Stimulated activated CD4-positive, alpha-beta T cell treated with anti-CD3 and anti-CD28 coated beads, Interleukin-2, amount 100 ng/mL, for 4 hours (primary cell): ENCODE data around the gene ITGB5.
"Not testable (repeated sequence)": the region's sequence is repeated elsewhere in the genome, so short reads cannot be mapped to it uniquely, and the experiment has no call there.

Experiments used
- DNase-seq: peaks from one replicate; pipeline ENCODE4 v3.0.0-alpha.2; 2020; ENCODE audit warnings: low read depth

Gene ITGB5

GRCh38 chr3:124837065-124837464, 50.1 kb downstream of the ITGB5 start:
- no peak for DNase-seq

GRCh38 chr3:124836448-124836847, 50.7 kb downstream of the ITGB5 start:
- no peak for DNase-seq

- DNase-seq: peak; percentile 45
Measured at GRCh38 chr3:124834723-124835718, 52.1 kb downstream of the ITGB5 start.

GRCh38 chr3:124833710-124834332, 53.3 kb downstream of the ITGB5 start:
- DNase-seq: no peak

- no peak for DNase-seq
Measured at GRCh38 chr3:124832782-124833709, 54.1 kb downstream of the ITGB5 start.

- no peak for DNase-seq
Measured at GRCh38 chr3:124831628-124832199, 55.5 kb downstream of the ITGB5 start.

- no peak for DNase-seq
Measured at GRCh38 chr3:124829819-124830554, 57.2 kb downstream of the ITGB5 start.

GRCh38 chr3:124829178-124829818, 57.9 kb downstream of the ITGB5 start:
- DNase-seq: no peak

- not testable (repeated sequence) for DNase-seq
Measured at GRCh38 chr3:124827476-124828206, 59.5 kb downstream of the ITGB5 start.

- DNase-seq: no peak
Measured at GRCh38 chr3:124826703-124827102, 60.5 kb downstream of the ITGB5 start.

GRCh38 chr3:124824286-124824915, 62.8 kb downstream of the ITGB5 start:
- no peak for DNase-seq

GRCh38 chr3:124823648-124824047, 63.5 kb downstream of the ITGB5 start:
- no peak for DNase-seq

- no peak for DNase-seq
Measured at GRCh38 chr3:124823206-124823605, 64.0 kb downstream of the ITGB5 start.

GRCh38 chr3:124821356-124821755, 65.8 kb downstream of the ITGB5 start:
- DNase-seq: no peak

GRCh38 chr3:124818398-124819091, 68.6 kb downstream of the ITGB5 start:
- DNase-seq: no peak

GRCh38 chr3:124817079-124817478, 70.1 kb downstream of the ITGB5 start:
- DNase-seq: no peak

GRCh38 chr3:124816206-124816605, 71.0 kb downstream of the ITGB5 start:
- DNase-seq: no peak

- DNase-seq: no peak
Measured at GRCh38 chr3:124815781-124816180, 71.4 kb downstream of the ITGB5 start.
